CD4-positive, alpha-beta T cell treated with Interleukin-4 for 4 hours (primary cell): ENCODE data around the gene KCNQ1.
A peak's percentile ranks its signal among the peaks of the same experiment; 100 is the strongest.

ENCODE experiments used
- DNase-seq: peaks from one replicate; pipeline ENCODE4 v3.0.0-alpha.2; 2020

KCNQ1 gene

GRCh38 chr11:2898366-2899079, 453.7 kb downstream of the KCNQ1 start:
- peak; percentile 73 for DNase-seq
